Loucy (cell line): Measurements from ENCODE around the gene AQP6.
A peak's percentile ranks its signal among the peaks of the same experiment; 100 is the strongest.

Experiments
- H2AFZ ChIP-seq: fragments of 200-600 bp; sonication (generic); 2 replicates; pipeline ENCODE4 v1.6.0; 2016; ENCODE audit warnings: antibody characterized with exemption, mild to moderate bottlenecking, low read length, moderate library complexity
- H3F3A ChIP-seq: fragments of 200-600 bp; 2 replicates; pipeline ENCODE4 v1.6.0; 2016; ENCODE audit warnings: antibody characterized with exemption, low read depth, mild to moderate bottlenecking
- H3K27me3 ChIP-seq: fragments of 200-600 bp; sonication (generic); 2 replicates; pipeline ENCODE4 v1.6.1; 2014; ENCODE audit warnings: low read length, mild to moderate bottlenecking; ENCODE audit not compliant: insufficient read depth, poor library complexity, severe bottlenecking
- H3K36me3 ChIP-seq: fragments of 200-600 bp; sonication (generic); 2 replicates; pipeline ENCODE4 v1.6.1; 2016; ENCODE audit warnings: low read length; ENCODE audit not compliant: insufficient read depth
- H3K4me1 ChIP-seq: fragments of 200-600 bp; sonication (generic); 2 replicates; pipeline ENCODE4 v1.5.1; 2014; ENCODE audit warnings: low read length, mild to moderate bottlenecking; ENCODE audit not compliant: insufficient read depth, poor library complexity, severe bottlenecking
- H3K4me2 ChIP-seq: fragments of 200-600 bp; sonication (generic); 2 replicates; pipeline ENCODE4 v1.6.0; 2014; ENCODE audit warnings: antibody characterized with exemption, low read length, low read depth, mild to moderate bottlenecking; ENCODE audit not compliant: poor library complexity, severe bottlenecking
- H3K4me3 ChIP-seq: fragments of 200-600 bp; sonication (generic); 2 replicates; pipeline ENCODE4 v1.5.1; 2014; ENCODE audit warnings: low read length, mild to moderate bottlenecking, mixed read lengths; ENCODE audit not compliant: poor library complexity, severe bottlenecking
- H3K79me2 ChIP-seq: fragments of 200-600 bp; sonication (generic); 2 replicates; pipeline ENCODE4 v1.6.1; 2014; ENCODE audit warnings: low read length; ENCODE audit not compliant: insufficient read depth
- H3K9ac ChIP-seq: fragments of 200-600 bp; sonication (generic); 2 replicates; pipeline ENCODE4 v1.6.0; 2014; ENCODE audit warnings: mild to moderate bottlenecking, low read depth, low read length, moderate library complexity; ENCODE audit not compliant: poor library complexity, severe bottlenecking
- H3K9me2 ChIP-seq: fragments of 200-600 bp; sonication (generic); replicated peaks from 2 replicates; pipeline ENCODE4 v1.6.1; 2016; ENCODE audit warnings: low read depth, low read length, mixed read lengths
- H3K9me3 ChIP-seq: fragments of 200-600 bp; sonication (generic); 2 replicates; pipeline ENCODE4 v1.6.1; 2014; ENCODE audit warnings: mild to moderate bottlenecking, antibody characterized with exemption, low read length, low read depth; ENCODE audit not compliant: insufficient read depth
- H4K20me1 ChIP-seq: fragments of 200-600 bp; sonication (generic); 2 replicates; pipeline ENCODE4 v1.6.0; 2014; ENCODE audit warnings: antibody characterized with exemption, low read length, mild to moderate bottlenecking; ENCODE audit not compliant: insufficient read depth, poor library complexity, severe bottlenecking
- EZH2phosphoT487 ChIP-seq: fragments of 200-600 bp; IDR thresholded peaks from 2 replicates; pipeline ENCODE4 v1.6.1; 2018; ENCODE audit warnings: antibody characterized with exemption, mild to moderate bottlenecking, moderate library complexity, borderline replicate concordance
- TF ChIP-seq, protein P1 (sequence below): fragments of 200-600 bp; sonication (generic); conservative IDR thresholded peaks from 2 replicates; pipeline ENCODE4 v1.5.1; 2014; ENCODE audit warnings: mild to moderate bottlenecking, antibody characterized with exemption, low read length

AQP6 gene

DNA sequence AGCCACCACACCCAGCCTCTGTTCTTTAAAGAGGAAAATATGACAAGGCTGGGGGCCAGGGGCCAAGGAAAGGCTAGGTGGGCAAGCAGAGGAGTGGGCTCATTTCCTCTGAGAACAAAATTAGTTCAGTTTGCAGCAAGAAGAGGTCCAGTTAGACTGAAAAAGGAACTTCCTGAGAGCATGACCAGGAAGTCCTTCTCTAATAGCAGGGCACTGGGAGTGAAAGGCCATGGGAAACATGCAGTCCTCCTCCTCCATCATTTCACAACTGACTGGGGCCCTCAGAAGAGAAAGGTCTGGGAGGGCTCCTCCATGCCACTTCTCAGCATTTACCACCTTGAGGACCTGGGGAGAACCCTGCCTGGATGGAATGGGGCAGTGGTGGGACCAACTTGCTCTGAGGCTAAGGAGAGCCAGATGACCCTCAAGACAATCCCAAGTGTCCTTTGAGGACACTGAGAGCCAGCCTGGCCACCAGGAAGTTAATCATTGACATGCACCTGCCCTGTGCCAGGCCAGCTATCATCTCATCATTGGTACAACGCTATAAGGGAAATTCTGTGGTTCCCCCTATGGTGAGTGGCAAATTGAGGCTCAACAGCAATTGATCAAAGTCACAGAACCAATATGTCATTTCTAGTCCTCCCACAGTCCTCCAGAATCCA lies 20.2 kb upstream of the AQP6 start:
- no peaks in the 10 kb centered on the region for H3K27me3 ChIP-seq
- H3K9me3 ChIP-seq = no peaks in the 10 kb centered on the region
- H3K4me2 ChIP-seq = no peak overlapping the region

DNA sequence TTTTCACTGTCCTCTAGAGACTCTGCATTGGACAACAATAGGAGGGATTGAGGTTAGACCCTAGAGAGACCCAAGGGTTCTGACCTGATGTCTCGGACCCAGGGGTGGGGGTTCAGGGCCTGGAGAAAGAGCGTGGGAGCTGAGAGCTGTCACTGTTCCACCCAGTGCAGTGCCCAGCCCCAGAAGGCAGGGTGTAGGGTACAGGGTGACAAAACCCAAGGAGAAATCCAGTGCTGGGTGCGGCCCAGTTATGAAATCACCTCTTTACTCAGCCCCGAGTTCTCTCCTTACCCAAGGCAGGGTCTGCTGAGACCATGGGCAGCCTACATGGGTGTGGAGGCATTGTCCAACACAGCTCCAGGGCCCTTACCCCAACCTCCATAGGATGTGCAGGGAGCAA lies 19.6 kb upstream of the AQP6 start:
- Histone ChIP-seq H3K79me2 (no peaks in the 10 kb centered on the region), H3K9me3 (no peaks in the 10 kb centered on the region), H3K4me3 (no peak overlapping the region), H3K9ac (peak overlapping the region; percentile 27), H3K9me2 (no peaks in the 10 kb centered on the region), H3K4me2 (no peak overlapping the region), H2AFZ (no peak overlapping the region), H3K36me3 (no peaks in the 10 kb centered on the region), H4K20me1 (no peaks in the 10 kb centered on the region), H3K4me1 (peaks cover 61% of the 10 kb centered on the region), H3F3A (no peaks in the 10 kb centered on the region), H3K27me3 (no peaks in the 10 kb centered on the region)
- no peak for TF ChIP-seq EZH2phosphoT487
- TF ChIP-seq, protein P1, sequence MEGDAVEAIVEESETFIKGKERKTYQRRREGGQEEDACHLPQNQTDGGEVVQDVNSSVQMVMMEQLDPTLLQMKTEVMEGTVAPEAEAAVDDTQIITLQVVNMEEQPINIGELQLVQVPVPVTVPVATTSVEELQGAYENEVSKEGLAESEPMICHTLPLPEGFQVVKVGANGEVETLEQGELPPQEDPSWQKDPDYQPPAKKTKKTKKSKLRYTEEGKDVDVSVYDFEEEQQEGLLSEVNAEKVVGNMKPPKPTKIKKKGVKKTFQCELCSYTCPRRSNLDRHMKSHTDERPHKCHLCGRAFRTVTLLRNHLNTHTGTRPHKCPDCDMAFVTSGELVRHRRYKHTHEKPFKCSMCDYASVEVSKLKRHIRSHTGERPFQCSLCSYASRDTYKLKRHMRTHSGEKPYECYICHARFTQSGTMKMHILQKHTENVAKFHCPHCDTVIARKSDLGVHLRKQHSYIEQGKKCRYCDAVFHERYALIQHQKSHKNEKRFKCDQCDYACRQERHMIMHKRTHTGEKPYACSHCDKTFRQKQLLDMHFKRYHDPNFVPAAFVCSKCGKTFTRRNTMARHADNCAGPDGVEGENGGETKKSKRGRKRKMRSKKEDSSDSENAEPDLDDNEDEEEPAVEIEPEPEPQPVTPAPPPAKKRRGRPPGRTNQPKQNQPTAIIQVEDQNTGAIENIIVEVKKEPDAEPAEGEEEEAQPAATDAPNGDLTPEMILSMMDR = no peak

More for the DNA sequence above, 20.2 kb upstream of the AQP6 start:
- H2AFZ ChIP-seq = no peak overlapping the region
- no peaks in the 10 kb centered on the region for H4K20me1 ChIP-seq
- H3K4me1 ChIP-seq = peaks cover 55% of the 10 kb centered on the region
- TF ChIP-seq, protein P1 = no peak
- no peak for TF ChIP-seq EZH2phosphoT487
- no peaks in the 10 kb centered on the region for H3K79me2 ChIP-seq
- no peak overlapping the region for H3K4me3 ChIP-seq
- H3K9me2 ChIP-seq = no peaks in the 10 kb centered on the region
- H3K9ac ChIP-seq = no peak overlapping the region
- no peaks in the 10 kb centered on the region for H3F3A ChIP-seq
- H3K36me3 ChIP-seq = no peaks in the 10 kb centered on the region

DNA sequence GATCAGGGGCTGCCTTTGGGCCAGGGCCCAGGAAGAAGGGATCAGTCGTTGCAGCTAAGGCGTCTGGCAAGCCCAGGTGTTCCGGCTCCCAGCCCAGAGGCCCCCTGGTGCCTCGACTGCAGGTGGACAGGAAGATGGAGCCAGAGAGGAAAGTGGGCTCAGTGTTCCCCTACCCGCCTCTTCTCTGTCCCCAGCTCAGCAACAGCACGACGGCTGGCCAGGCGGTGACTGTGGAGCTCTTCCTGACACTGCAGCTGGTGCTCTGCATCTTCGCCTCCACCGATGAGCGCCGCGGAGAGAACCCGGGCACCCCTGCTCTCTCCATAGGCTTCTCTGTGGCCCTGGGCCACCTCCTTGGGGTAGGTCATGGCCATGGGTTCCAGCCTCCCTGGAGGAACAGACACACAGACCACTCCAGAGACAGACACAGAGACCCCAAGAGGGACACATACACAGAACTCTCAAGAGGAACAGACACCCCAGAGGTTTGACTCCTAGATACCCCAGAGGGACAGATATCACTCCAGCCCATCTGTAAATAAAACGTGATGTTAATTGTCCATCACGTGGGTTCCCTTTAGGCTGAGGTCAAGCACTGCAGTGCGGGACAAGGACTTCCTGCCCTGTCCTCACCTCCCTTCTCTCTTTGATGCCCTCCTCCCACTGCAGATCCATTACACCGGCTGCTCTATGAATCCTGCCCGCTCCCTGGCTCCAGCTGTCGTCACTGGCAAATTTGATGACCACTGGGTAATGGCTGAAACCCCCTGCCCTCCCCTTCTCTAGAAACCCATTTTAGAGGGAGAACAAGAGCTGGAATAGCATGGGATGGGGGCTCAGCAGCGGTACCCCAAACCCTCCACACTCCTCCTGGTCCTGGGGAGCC lies 18.5 kb upstream of the AQP6 start:
- H3K4me1 ChIP-seq = peaks cover 71% of the 10 kb centered on the region
- H3K9me3 ChIP-seq = no peaks in the 10 kb centered on the region
- H4K20me1 ChIP-seq = no peaks in the 10 kb centered on the region
- no peaks in the 10 kb centered on the region for H3K27me3 ChIP-seq
- H3K79me2 ChIP-seq = no peaks in the 10 kb centered on the region
- H3F3A ChIP-seq = 0 out of 2 replicates have a peak, but pooled peaks cover under 1% of the 10 kb centered on the region
- H3K4me2 ChIP-seq = no peak overlapping the region
- H2AFZ ChIP-seq = no peak overlapping the region
- no peak overlapping the region for H3K4me3 ChIP-seq
- H3K9ac ChIP-seq = peak overlapping the region; percentile 27
- H3K36me3 ChIP-seq = no peaks in the 10 kb centered on the region
- TF ChIP-seq EZH2phosphoT487 = no peak
- TF ChIP-seq, protein P1 = no peak
- no peaks in the 10 kb centered on the region for H3K9me2 ChIP-seq
